ENCODE data around the gene SFMBT2. TPM values are rescaled to one million over a fixed set of nuclear protein-coding genes. Genes with fewer than 3 reads are reported as not detected.

The SFMBT2 gene
- total and polyA plus RNA-seq, 10 of the 15 experiments (the other 5 are each of a cell fraction or from before 2014, with no cell fraction given): 2.8 to 29.6 (median 15.1) TPM

- Histone ChIP-seq H3K9ac (ENCODE audit: control insufficient read depth, insufficient read depth, low read length) (no peak overlapping the region), H4K20me1 (ENCODE audit: control insufficient read depth, insufficient read depth) (no peaks in the 10 kb centered on the region), H3K4me3 (no peak overlapping the region), H3K27ac (ENCODE audit: control insufficient read depth, insufficient read depth) (no peak overlapping the region), H3K4me2 (ENCODE audit: control insufficient read depth, insufficient read depth) (no peak overlapping the region), H3K4me1 (ENCODE audit: control insufficient read depth, insufficient read depth, low read length) (no peaks in the 10 kb centered on the region), H2AFZ (ENCODE audit: control insufficient read depth, low read depth, low read length) (no peak overlapping the region), H3K27me3 (replicated peaks in 1 of 2; ENCODE audit: control insufficient read depth in 2 of 2, insufficient read depth in 2 of 2, low read length in 1 of 2) (no peaks in the 10 kb centered on the region; a peak in 1 of 4 replicates), H3K9me3 (replicated peaks; ENCODE audit: control insufficient read depth, insufficient read depth, low read length) (no peaks in the 10 kb centered on the region), H3K36me3 (ENCODE audit: control insufficient read depth in 2 of 2, insufficient read depth in 2 of 2, low read length in 1 of 2) (no peaks in the 10 kb centered on the region), H3K79me2 (ENCODE audit: control insufficient read depth, insufficient read depth, low read length) (no peaks in the 10 kb centered on the region)
- ChIA-PET POLR2A (no interaction called here), CTCF (no interaction called here), SMC1A (ENCODE audit: uncharacterized antibody, unreplicated experiment) (interaction anchor here (0.7 to 1.1 kb wide), 3 partner anchors 9 to 44 kb away, joined by 3 read pairs; no protein-coding TSS in a partner anchor), RAD21 (ENCODE audit: unreplicated experiment) (no interaction called here)
- FAIRE-seq: no peak
- TF ChIP-seq FOS (IDR thresholded peaks at IDR 0.05; ENCODE audit: borderline replicate concordance, extremely low read depth, insufficient read length) (no peak), NBN (IDR thresholded peaks at IDR 0.05) (no peak), CBX5 (IDR thresholded peaks at IDR 0.05; ENCODE audit: low read depth) (no peak), TARDBP (IDR thresholded peaks at IDR 0.05; ENCODE audit: borderline replicate concordance) (no peak), MXI1 (IDR thresholded peaks at IDR 0.05; ENCODE audit: low read depth, low read length) (no peak), SUPT20H (IDR thresholded peaks at IDR 0.05; ENCODE audit: borderline replicate concordance, control insufficient read depth, low read depth, low read length) (no peak), PKNOX1 (IDR thresholded peaks at IDR 0.05) (no peak), SMARCA5 (IDR thresholded peaks at IDR 0.05) (no peak), BCLAF1 (IDR thresholded peaks at IDR 0.05) (no peak), ATF3 (IDR thresholded peaks at IDR 0.05; ENCODE audit: borderline replicate concordance, extremely low read depth, low read depth, low read length) (no peak), E2F8 (IDR thresholded peaks at IDR 0.05; ENCODE audit: low read depth, partially characterized antibody) (no peak), ZBTB40 (IDR thresholded peaks at IDR 0.05; ENCODE audit: borderline replicate concordance) (no peak), POLR2AphosphoS2 (IDR thresholded peaks at IDR 0.05; ENCODE audit: low read depth, low read length) (no peak)
- intact Hi-C loops (cut with micrococcal nuclease; ENCODE audit: unreplicated experiment) (no loop called here), in situ Hi-C loops (cut with MboI) (no loop called here)
- WGBS (ENCODE audit: insufficient coverage, insufficient replicate concordance, low lambda C conversion rate, missing lambda C conversion rate): 23% methylated on average over 4 of the region's 4 CpGs
- ATAC-seq: no peak
- DNase-seq (ENCODE audit: low read depth, low spot score): no peak
- no TSS peak for BruUV-seq (replicated peaks)
These were observed 260.5 kb downstream of the SFMBT2 start for GRCh38 chr10:7150349-7150748.
